OCI-LY1 (cell line): ENCODE measurements around the gene ZNF135.

Experiments used
- CTCF ChIP-seq: fragments of 200-600 bp; sonication (generic), shearing (Covaris generic); IDR thresholded peaks from 2 replicates; pipeline ENCODE4 v1.5.1; 2017; ENCODE audit warnings: mild to moderate bottlenecking, antibody characterized with exemption, low read length, moderate library complexity, mixed read lengths
- EZH2 ChIP-seq: fragments of 200-600 bp; sonication (generic), shearing (Covaris generic); IDR thresholded peaks from 2 replicates; pipeline ENCODE4 v1.8.0; 2017; ENCODE audit warnings: borderline replicate concordance, mixed run types, mild to moderate bottlenecking, antibody characterized with exemption, low read length, moderate library complexity, mixed read lengths

GRCh38 chr19:58088521-58089052 is 29.5 kb downstream of the ZNF135 start:
- TF ChIP-seq CTCF (no peak), EZH2 (no peak)
